GM21619 (cell line): ENCODE results near the gene RNPS1.

Source experiments
- ATAC-seq: cut with Tn5 transposase; IDR thresholded peaks from one replicate; pipeline ENCODE4 v1.9.1; 2021; ENCODE audit not compliant: unreplicated experiment

Gene RNPS1

DNA sequence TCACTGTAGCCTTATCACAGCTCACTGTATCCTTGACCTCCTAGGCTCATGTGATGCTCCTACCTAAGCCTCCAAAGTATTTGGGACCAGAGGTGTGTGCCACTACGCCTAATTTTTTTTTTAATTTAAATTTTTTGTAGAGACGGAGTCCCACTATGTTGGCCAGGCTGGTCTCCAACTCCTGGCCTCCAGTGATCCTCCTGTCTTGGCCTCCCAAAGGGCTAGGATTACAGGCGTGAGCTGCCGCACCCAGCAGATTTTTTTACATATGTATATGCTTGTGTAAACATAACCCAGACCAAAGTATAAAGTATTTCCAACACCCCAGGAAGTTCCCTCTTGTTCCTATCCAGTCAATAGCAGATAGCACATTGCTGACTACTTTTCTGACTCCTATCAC is 51.6 kb downstream of the RNPS1 start:
- no peak for ATAC-seq

DNA sequence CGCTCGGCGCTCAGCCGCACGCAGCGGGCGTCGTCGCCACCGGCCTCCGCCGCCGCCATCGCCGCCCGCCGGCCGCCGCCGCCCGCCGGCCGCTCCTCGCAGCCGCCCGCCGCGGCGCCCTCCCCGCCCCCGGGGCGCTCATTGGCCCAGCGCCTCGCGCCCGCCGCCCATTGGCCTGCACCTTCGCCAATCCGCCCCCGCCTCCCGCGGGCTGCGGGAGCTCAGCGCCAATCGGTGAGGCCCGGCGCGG is 53.3 kb downstream of the RNPS1 start, which contains the start of gene PGP:
Gene PGP (minus strand): TSS at position 122 of the 250 bp plus-strand sequence. CDS start 63 bp downstream, at position 59.
- ATAC-seq, result peak; percentile 81

DNA sequence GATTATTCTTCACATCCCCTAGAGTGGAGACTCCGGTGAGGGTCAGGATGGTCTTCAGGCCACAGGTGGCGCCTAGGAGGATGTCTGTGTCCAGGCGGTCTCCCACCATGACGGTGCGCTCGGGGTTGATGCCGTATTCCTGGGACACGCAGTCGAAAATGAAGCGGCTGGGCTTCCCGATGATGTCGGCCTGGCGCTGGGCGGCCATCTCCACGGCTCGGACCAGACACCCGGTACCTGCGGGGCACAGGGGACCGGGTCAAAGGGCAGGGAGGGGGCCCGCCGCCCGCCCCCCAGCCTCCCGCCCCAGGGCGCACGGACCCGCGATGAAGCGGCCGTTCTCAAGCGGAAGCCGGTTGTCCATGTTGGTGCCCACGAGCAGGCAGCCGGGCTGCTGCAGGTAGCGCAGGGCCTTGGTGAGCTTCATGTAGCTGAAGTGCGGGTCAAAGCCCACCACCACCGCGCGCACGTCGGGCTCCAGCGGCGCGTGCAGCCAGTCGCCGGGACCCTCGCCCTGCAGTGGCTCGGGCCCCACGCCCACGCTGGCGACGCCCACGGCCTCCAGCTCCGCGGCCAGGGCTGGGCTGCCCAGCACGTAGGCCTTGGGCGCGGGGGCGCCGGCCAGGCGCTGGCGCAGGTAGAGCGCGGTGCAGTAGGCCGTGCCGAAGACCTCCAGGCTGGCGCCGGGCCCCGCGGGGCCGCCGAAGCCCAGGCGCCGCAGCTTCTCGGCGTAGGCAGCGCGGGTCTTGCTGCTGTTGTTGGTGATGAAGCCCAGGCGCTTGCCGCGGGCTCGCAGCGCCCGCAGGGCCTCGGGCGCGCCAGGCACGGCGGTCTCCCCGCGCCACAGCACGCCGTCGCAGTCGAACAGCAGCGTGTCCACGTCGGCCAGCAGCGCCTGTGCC is 53.9 kb downstream of the RNPS1 start:
- no peak for ATAC-seq

DNA sequence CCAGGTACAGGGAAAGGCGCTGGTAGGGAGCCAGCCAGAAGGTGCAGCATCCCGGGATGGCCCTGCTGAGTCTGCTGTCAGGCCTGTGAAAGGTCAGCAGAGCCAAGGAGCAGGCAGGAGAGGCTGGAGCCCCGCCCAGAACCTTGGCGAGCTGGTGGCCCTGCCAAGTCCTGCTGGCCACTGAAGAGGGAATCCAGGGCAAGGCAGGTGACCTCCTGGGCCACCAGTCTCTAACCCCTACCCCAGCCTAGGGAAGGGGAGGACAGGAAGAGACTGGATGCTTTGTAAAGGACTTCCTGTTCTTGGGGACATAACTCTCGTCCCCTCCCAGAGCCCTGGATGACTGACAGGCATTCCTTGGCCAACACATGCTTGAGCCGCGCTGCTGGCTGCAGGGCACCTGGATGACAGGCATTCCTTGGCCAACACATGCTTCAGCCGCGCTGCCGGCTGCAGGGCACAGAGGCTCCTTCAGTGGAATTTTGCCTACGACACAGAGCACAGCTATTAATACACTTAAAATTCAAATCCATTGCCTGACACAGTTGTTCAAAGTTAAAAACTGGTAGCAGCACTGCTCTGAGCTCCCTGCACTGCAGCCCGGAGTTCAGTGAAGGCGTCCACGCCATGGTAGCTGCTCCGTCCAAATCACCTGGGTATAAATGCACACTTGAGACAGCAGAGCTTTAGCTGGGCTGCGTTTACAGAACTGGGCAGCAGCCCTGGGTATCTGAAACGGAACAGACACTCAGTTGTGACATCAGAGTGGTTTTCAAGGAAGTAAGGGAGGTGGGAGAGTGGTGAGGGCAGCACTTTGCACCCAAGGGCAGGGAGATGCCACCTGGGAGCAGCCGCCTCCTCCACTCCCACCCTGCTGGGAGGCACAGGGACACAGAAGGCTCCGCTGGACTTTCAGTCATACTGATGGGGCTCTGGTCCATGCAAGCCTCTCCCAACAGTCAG is 55.3 kb downstream of the RNPS1 start:
- ATAC-seq, result no peak

DNA sequence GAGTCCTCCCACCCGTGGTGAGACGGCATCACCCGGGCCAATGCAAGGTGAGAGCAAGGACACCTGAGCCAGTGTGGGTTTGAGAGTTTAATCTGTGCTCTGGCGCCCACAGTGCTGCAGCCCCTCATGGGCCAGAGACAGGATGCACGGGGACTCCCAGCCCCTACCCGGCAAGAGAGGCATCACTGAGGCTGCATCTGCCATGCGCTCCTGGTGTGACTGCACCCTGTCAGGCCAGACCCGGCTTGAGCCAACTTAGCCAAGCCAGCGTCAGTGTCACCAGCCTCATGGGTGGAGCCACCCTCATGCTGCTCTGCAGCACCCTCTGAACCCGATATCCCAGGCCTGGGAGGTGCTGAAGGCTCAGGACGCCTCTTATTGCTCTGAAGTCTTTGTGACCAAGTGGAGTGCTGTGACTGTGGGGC is 56.0 kb downstream of the RNPS1 start:
- ATAC-seq, result no peak

DNA sequence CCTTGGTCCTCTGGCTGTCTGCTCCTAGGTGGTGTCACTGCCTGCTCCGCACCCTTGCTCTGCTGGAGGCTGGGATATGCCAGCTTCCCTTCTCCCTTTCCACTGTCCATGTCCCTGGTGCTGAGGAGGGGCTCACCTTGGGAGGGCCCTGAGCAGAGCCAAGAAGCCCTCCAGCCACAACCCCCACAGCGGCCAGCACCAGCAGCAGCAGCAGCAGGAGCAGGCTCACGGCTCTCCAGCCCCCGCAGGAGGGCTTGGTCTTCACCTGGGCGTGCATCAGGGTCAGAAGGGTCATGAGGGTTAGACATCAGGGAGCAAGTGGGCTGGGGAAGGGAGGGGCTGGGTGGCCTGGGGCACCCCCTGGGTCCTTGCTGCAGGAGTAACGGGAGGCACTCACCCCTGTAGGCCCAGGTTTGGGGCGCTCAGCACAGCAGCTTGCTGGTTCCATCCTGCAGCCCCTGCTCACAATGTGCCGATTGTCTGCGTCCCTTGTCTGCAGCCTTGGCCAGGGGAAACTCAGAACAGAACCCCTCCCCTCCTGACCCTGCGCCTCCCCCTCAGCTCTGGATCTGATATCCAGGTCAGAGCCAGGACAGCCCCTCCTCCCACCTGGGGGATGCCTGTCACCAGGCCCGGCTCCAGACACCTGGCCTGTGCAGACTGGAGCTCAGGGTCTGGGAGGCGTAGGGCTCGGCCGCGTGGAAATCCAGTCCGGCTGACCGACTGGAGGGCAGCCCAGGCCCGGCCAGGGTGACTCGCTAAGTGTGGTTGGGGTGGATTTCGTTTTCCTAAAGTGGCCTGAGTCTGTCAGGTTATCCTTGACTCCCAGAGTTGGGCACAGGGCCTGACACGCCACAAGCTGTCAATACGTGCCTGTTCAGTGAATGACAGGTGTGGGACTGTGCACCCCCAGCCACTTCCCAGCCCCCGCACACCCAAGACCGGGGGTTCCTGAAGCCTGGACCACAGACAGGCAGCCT is 57.2 kb downstream of the RNPS1 start, which contains the start of gene BRICD5:
Gene BRICD5 (minus strand): TSS at position 478 of the 980 bp plus-strand sequence. CDS start 30 bp downstream, at position 448.
- ATAC-seq, result no peak

DNA sequence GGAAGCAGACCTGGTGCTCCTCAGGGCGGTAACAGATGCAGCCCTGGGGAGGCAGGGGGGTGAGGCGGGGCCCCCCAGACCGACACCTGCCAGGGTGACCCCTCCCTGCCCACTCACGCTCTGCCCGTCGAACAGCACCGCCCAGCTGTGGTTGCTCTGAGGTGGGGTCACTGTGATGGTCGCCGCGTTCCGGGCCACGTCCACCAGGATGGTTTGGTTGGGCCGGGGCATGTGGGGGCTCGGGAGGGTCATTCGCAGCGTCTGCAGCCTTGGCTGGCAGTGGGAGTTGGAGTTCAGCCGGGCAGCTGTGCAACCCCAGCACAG is 58.0 kb downstream of the RNPS1 start:
- ATAC-seq, result no peak

DNA sequence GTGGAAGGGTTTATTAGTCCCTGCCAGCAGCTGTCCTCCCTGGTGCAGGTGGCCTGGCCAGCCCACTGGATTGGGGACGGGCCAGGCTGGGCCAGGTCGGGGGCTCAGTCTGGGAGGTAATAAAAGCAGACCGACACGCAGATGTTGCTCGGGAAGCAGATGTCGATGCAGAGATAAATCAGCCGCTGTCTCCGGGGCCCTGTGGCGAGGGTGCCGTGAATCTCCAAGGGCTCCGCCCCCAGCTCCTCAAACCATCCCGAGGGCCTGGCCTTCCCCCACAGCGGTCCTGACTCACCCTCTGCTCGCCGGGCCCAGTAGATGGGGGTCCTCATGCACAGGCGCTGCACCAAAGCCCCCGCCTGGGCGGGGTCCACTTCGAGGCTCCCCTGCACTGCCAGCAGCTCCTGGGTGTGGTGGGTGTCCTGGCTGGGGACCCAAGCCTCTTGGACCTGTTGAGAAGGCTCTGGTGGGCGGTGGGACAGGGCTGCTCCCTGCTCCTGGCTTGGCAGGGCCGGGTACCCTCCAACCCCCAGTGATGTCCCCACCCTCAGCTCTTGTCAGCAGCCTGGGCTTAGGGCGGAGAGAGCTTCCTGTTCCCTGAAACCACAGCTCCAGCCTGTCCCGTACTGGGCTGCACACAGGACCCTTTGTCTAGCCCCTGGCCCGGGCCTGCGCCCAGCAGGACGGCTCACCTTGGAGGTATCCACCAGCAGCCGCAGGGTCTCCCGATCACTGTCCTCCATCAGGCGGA is 58.5 kb downstream of the RNPS1 start:
- no peak for ATAC-seq

DNA sequence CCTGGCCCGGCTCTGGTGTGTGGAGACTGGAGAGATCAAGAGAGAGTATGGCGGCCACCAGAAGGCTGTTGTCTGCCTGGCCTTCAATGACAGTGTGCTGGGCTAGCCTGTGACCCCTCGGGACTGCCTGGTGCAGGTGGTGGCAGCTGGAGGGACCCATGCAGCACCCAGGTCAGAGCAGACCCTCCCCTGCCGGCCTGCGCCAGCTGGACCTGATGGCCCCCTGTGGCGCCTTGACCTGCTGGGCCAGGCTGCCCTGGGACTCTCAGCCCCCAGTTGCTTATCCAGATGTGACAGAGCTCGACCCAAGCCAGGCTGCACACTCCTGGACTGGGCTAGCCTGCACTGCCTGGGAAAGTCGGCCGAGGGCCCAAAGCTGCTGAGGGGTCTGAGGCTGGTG is 59.2 kb downstream of the RNPS1 start:
- no peak for ATAC-seq

DNA sequence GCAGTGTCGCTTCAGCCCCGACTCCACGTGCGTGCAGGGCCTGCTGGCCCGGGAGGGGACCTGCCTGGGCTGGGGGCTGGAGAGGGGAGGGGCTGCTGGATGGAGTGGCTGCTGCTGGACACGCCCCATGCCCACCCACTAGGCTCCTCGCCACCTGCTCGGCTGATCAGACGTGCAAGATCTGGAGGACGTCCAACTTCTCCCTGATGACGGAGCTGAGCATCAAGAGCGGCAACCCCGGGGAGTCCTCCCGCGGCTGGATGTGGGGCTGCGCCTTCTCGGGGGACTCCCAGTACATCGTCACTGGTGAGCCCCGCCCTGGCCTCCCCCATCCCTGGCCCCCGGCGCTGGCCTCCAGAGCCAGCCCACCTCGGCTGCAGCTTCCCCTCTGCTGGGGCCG is 59.6 kb downstream of the RNPS1 start:
- ATAC-seq, result no peak

DNA sequence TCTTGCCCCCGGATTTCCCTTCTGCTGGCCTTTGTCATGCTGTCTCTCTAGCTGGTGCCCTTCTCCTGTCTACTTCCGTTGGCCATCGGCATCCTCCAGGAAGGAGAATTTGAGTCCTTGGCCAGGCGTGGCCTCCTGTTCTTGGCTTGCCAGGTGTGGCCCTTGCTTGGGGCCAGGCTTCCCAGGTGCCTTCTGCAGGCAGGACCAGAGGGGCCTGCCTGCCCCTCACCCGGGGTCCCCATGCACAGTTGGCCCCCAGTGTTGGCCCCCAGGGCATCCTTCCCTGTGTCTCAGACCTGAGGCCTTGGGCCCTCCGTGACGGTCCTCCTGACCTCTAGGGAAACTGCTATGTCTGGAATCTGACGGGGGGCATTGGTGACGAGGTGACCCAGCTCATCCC is 60.1 kb downstream of the RNPS1 start:
- ATAC-seq, result no peak

DNA sequence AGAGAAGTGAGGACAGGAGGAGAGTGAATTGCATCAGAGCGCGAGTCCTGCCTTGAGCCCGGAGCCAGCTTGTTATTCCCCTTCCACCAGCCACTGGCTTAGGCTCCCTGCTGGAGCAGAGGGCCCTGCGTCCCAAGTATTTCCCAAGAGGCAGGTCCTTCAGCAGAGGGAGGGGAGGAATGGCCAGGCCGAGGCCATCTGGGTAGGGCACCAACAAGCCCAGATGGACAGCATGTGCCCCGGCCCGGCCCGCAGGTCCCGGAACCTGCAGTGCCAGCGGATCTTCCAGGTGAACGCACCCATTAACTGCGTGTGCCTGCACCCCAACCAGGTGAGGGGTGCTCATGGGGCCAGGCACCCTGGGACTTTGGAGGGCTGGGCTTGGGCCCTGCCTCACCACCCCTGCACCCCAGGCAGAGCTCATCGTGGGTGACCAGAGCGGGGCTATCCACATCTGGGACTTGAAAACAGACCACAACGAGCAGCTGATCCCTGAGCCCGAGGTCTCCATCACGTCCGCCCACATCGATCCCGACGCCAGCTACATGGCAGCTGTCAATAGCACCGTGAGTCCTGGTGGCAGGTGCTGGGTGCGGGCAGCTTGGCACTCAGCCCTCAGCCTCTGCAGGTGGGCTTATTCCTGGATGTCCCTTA is 61.0 kb downstream of the RNPS1 start:
- ATAC-seq, result no peak

DNA sequence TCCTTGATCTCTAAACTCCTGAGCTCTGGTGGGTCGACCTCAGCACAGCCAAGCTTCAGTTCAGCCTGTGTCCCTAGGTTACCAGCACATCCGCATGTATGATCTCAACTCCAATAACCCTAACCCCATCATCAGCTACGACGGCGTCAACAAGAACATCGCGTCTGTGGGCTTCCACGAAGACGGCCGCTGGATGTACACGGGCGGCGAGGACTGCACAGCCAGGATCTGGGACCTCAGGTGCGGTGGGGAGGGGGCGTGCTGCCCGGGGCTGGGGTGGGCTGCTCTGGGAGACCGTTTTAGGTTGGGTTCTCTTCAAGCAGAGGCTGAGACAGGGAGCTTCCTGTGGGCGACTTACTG is 61.5 kb downstream of the RNPS1 start:
- ATAC-seq, result no peak

DNA sequence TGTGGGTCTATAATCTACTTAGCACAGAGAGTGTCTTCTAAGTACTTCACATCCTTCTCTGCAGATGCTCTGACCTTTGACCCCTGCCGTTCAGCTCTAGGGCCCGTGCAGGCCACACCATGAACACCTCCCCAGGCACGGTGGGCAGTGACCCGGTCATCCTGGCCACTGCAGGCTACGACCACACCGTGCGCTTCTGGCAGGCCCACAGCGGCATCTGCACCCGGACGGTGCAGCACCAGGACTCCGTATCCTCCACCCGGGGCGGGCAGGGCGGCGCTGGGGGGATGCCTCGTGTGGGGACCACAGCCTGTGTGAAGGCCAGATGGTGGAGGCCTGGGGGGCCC is 62.0 kb downstream of the RNPS1 start:
- ATAC-seq, result peak; percentile 27

DNA sequence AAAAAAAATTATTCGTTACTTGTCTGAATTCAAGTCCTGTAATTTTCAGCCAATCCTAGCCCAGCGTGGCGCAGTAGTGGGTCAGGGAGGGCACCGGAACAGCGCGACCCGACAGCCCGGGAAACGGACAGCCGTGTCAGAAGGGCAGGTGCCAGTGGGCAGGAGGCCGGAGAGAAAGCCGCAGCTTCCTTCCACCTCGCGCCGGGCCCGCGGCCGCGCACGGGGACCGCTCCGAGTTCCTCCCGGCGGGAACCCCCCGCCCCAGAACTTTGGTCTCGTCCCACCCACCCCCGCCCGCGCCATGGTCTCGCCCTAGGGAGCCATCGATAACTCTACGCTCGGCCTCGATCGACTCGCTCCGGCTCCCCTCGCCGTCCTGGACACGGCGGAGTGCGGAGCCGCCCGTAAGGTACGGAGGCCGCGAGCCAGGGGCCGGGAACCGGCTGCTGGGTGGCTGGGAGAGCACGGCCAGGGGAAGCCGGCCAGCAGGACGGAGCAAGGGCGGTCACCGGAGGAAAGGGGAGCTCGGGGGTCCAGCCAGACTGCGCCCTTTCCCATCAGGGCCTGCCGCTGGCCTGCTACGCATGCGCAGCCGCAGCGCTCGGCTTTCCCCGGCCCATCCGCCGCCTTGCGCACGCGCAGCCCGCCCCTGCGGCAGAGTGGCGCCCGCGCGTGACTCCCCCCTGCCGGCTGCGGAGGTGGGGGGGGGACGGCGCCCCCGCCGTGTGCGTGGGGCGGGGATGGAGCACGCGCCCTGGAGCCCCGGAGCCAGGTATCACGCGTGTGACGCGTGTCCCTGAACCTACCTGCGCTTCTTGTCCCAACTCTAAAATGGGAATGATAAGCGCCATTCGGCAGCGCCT is 62.6 kb downstream of the RNPS1 start, which contains the start of gene MLST8:
Gene MLST8 (plus strand): TSS at position 351 of the 863 bp plus-strand sequence. CDS start 632 bp downstream, outside the sequence.
- ATAC-seq, result peak; percentile 54

DNA sequence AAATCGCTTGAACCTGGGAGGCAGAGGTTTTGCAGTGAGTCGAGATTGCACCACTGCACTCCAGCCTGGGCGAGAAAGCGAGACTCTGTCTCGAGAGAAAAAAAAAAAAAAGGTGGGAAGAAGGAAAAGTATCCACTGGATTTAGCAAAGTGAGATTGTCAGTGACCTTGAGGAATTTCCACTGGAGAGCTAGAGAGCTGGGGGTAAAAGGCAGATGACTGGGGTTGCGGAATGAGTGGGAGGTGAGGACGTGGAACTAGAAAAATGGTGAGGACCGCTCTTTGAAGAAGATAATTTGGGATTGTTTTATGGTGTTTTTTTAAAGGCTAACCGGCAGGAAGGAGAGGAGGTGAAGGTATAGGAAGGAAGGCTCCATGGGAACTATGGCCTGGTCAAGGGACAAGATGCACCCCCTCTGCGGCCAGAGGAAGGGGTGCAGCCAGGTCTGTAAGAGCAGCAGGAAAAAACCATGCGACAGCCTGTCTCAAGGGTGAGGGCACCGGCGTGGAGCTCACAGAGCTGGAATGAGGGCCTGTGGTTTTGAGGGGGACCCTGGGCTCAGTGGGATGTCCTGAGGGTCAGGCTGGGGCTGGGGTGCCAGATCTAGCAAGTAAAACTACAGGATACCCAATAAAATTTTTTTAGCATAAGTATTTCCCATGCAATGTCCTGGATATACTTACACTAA is 63.4 kb downstream of the RNPS1 start:
- no peak for ATAC-seq
